ENCODE measurements around the gene HYAL1. TPM values are rescaled to one million over a fixed set of nuclear protein-coding genes. Genes with fewer than 3 reads are reported as not detected.
A peak's percentile ranks its signal among the peaks of the same experiment; 100 is the strongest.

Gene HYAL1
- total RNA-seq, 4 donors from 2014 or later, result 1.8 to 8.9 (median 4.8) TPM

DNA sequence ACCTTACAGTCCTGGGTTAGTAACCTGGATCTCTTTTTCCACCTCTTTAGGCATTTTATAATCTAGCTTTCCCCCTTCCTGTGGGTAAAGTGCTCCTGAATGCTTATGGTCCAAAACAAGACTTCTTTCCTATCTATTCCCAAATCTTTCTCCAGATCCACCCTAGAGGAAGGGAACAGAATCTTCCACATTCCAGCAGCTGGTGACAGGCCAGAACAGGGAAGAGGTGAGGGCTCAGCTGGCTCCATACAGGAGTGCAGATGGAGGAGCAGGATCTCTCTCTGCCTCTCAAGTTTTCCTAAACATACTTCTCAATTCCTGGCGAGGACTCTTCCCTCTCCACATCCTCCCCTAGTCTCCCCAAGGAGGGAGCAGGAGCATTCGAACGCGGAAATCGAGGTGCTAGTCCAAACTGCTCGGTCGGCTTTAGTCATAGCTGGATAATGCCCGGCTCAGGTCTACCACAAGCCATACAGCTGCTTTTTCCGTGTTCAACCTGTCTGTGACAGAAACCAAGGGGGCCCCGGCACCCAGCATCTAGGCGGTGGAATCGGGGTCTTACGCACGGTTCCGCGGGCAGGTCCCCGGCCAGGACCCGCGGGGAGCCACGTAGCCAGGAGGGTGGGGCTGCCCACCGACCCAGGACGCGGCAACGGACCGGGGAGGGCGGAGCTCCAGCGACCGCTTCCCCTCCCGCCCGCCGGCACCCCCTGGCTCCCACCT lies 33.2 kb upstream of the HYAL1 start:
- 0 to 1% methylated on average over 5 to 26 of the region's 31 CpGs for WGBS, 2 donors
- peak overlapping the region; percentile 64 to 93 (median 78) for H3K4me3 ChIP-seq
- H3K9me3 ChIP-seq, result no peaks in the 10 kb centered on the region
- peak overlapping the region; percentile 96 to 100 (median 98) for H3K27ac ChIP-seq
- peaks cover 4 to 20% (median 8%) of the 10 kb centered on the region in 3 donors for H3K36me3 ChIP-seq
- TF ChIP-seq, protein P1, sequence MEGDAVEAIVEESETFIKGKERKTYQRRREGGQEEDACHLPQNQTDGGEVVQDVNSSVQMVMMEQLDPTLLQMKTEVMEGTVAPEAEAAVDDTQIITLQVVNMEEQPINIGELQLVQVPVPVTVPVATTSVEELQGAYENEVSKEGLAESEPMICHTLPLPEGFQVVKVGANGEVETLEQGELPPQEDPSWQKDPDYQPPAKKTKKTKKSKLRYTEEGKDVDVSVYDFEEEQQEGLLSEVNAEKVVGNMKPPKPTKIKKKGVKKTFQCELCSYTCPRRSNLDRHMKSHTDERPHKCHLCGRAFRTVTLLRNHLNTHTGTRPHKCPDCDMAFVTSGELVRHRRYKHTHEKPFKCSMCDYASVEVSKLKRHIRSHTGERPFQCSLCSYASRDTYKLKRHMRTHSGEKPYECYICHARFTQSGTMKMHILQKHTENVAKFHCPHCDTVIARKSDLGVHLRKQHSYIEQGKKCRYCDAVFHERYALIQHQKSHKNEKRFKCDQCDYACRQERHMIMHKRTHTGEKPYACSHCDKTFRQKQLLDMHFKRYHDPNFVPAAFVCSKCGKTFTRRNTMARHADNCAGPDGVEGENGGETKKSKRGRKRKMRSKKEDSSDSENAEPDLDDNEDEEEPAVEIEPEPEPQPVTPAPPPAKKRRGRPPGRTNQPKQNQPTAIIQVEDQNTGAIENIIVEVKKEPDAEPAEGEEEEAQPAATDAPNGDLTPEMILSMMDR (IDR thresholded peaks at IDR 0.05), result peak in 1 of 6 experiments; percentile 5
- TF ChIP-seq POLR2A (IDR thresholded peaks at IDR 0.05), result no peak
- no peaks in the 10 kb centered on the region for H3K27me3 ChIP-seq
- H3K4me1 ChIP-seq, result peaks cover 66 to 93% (median 67%) of the 10 kb centered on the region in 3 donors
- intact Hi-C loops (cut with DNase I), result no loop called here
- DNase-seq, result no peak

DNA sequence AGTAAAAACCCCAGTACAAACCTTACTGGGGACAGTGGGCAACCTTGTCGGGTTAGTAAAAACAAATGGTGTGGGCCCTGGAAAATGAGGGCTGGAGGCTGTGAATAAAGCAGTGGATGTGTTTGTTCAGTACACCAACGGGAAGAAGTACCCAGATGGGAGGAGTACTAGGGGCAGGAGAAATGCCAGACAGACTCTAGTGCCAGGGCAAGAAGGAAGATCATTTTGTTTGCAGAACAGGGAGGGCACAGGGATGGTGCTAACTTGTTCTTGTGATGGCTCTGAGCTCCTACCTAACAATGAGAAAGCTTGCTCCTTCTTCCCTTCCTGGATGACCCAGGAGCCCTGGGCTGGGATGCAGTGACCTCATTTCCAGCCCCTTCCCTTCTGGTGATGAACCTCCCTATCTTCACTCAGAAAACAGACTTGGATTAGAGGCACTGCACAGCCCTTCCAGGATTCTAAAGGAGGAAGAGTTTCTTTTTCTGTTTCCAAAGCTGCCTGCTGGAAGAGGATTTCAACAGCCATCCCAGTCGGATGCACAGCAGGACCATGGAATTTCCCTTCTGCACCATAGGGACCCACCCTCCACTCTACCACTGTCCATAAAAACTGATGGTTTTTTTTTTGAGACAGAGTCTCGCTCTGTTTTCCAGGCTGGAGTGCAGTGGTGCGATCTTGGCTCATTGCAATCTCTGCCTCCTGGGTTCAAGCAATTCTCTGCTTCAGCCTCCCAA lies 31.1 kb upstream of the HYAL1 start:
- WGBS, 2 donors, result 37 to 53% methylated on average over 5 of the region's 5 CpGs
- DNase-seq, result no peak
- peaks cover 22 to 42% (median 26%) of the 10 kb centered on the region in 3 donors for H3K36me3 ChIP-seq
- peak overlapping the region; percentile 96 to 100 (median 98) for H3K27ac ChIP-seq
- H3K4me1 ChIP-seq, result peaks cover 48 to 72% (median 52%) of the 10 kb centered on the region in 3 donors
- intact Hi-C loops (cut with DNase I), result no loop called here
- TF ChIP-seq, protein P1 (IDR thresholded peaks at IDR 0.05), result no peak
- TF ChIP-seq POLR2A (IDR thresholded peaks at IDR 0.05), result no peak
- peak overlapping the region in 1 of 4 donors; percentile 12 for H3K4me3 ChIP-seq
- no peaks in the 10 kb centered on the region for H3K27me3 ChIP-seq
- H3K9me3 ChIP-seq, result no peaks in the 10 kb centered on the region

- H3K27me3 ChIP-seq, result no peaks in the 10 kb centered on the region
- peaks cover 24 to 47% (median 26%) of the 10 kb centered on the region in 3 donors for H3K36me3 ChIP-seq
- H3K4me3 ChIP-seq, result peak overlapping the region in 1 of 4 donors; percentile 12
- peak overlapping the region; percentile 96 to 100 (median 98) for H3K27ac ChIP-seq
- no peak for DNase-seq
- H3K4me1 ChIP-seq, result peaks cover 48 to 70% (median 51%) of the 10 kb centered on the region in 3 donors
- H3K9me3 ChIP-seq, result no peaks in the 10 kb centered on the region
- no peak for TF ChIP-seq POLR2A (IDR thresholded peaks at IDR 0.05)
- TF ChIP-seq, protein P1 (IDR thresholded peaks at IDR 0.05), result no peak
- intact Hi-C loops (cut with DNase I), result no loop called here
- 42 to 73% methylated on average over 9 to 10 of the region's 12 CpGs for WGBS, 2 donors
Observed at GRCh38 chr3:50333744-50334328, 30.5 kb upstream of the HYAL1 start.

GRCh38 chr3:50331364-50331907 lies 28.1 kb upstream of the HYAL1 start:
- WGBS, 2 donors, result 90% methylated on average over 8 of the region's 19 CpGs; no CpG with 5 or more reads in 1 of the 2 donors
- Histone ChIP-seq H3K4me1 (peaks cover 49 to 72% (median 54%) of the 10 kb centered on the region in 3 donors), H3K9me3 (no peaks in the 10 kb centered on the region), H3K36me3 (peaks cover 24 to 49% (median 26%) of the 10 kb centered on the region in 3 donors), H3K27me3 (no peaks in the 10 kb centered on the region), H3K4me3 (no peak overlapping the region), H3K27ac (no peak overlapping the region)
- no peak for DNase-seq
- intact Hi-C loops (cut with DNase I), result no loop called here
- no peak for TF ChIP-seq POLR2A (IDR thresholded peaks at IDR 0.05)
- TF ChIP-seq, protein P1 (IDR thresholded peaks at IDR 0.05), result no peak

Measured in esophagus squamous epithelium (tissue), 5 donors.